ACHN (cell line): ENCODE results near the gene NEK3.
"Not testable (repeated sequence)": the region's sequence is repeated elsewhere in the genome, so short reads cannot be mapped to it uniquely, and the experiment has no call there.

Experiments
- DNase-seq: peaks from one replicate; pipeline ENCODE4 v3.0.0-alpha.2; 2015
- in situ Hi-C: cut with HindIII; loops from 2 replicates; pipeline ENCODE4 v1.10.0; 2017; ENCODE audit warnings: low sequenced_read_pairs, low pct_ligation_motif_present, low pct_unique_long_range_greater_than_20kb

Gene NEK3

GRCh38 chr13:52159159-52159982, at the start of gene NEK3:
Gene NEK3, minus strand, starts transcription at chr13:52159597. Its CDS starts 3,406 bp downstream, at chr13:52156191.
- peak; percentile 75 for DNase-seq
- in situ Hi-C loops = no loop called here

- in situ Hi-C loops, DNase-seq: not testable (repeated sequence)
These were observed 49.0 kb upstream of the NEK3 start for GRCh38 chr13:52208384-52208783.

- in situ Hi-C loops, DNase-seq: not testable (repeated sequence)
These were observed 48.5 kb upstream of the NEK3 start for GRCh38 chr13:52207896-52208295.

- in situ Hi-C loops, DNase-seq: not testable (repeated sequence)
These were observed 47.9 kb upstream of the NEK3 start for GRCh38 chr13:52207337-52207736.

- in situ Hi-C loops, DNase-seq: not testable (repeated sequence)
These were observed 45.1 kb upstream of the NEK3 start for GRCh38 chr13:52204546-52204945.

- DNase-seq, in situ Hi-C loops: not testable (repeated sequence)
These were observed 44.5 kb upstream of the NEK3 start for GRCh38 chr13:52203864-52204263.

GRCh38 chr13:52202506-52202905, 43.1 kb upstream of the NEK3 start:
- DNase-seq, in situ Hi-C loops: not testable (repeated sequence)

- DNase-seq = peak; percentile 53
- in situ Hi-C loops = not testable (repeated sequence)
These were observed 42.2 kb upstream of the NEK3 start for GRCh38 chr13:52201439-52202193.

- no peak for DNase-seq
These were observed 36.0 kb upstream of the NEK3 start for GRCh38 chr13:52195401-52195837.

GRCh38 chr13:52194184-52194868, 34.9 kb upstream of the NEK3 start:
- in situ Hi-C loops = no loop called here
- DNase-seq = peak; percentile 78

More at GRCh38 chr13:52195401-52195837, 36.0 kb upstream of the NEK3 start:
- in situ Hi-C loops = no loop called here

GRCh38 chr13:52193587-52194183, 34.3 kb upstream of the NEK3 start:
- in situ Hi-C loops, DNase-seq: not testable (repeated sequence)

- in situ Hi-C loops = not testable (repeated sequence)
- DNase-seq = peak; percentile 29
These were observed 28.2 kb upstream of the NEK3 start for GRCh38 chr13:52187424-52188187.

- in situ Hi-C loops = no loop called here
These were observed 27.6 kb upstream of the NEK3 start for GRCh38 chr13:52187029-52187423.

GRCh38 chr13:52181316-52181954, 22.0 kb upstream of the NEK3 start:
- DNase-seq = peak; percentile 64
- in situ Hi-C loops = not testable (repeated sequence)

More at GRCh38 chr13:52187029-52187423, 27.6 kb upstream of the NEK3 start:
- DNase-seq = no peak

- no peak for DNase-seq
- in situ Hi-C loops = no loop called here
These were observed 20.5 kb upstream of the NEK3 start for GRCh38 chr13:52179925-52180324.

GRCh38 chr13:52177276-52177675, 17.9 kb upstream of the NEK3 start:
- in situ Hi-C loops = no loop called here
- DNase-seq = no peak

GRCh38 chr13:52173970-52174369, 14.6 kb upstream of the NEK3 start:
- DNase-seq, in situ Hi-C loops: not testable (repeated sequence)
